Measurements from ENCODE around the gene CANT1.

DNA sequence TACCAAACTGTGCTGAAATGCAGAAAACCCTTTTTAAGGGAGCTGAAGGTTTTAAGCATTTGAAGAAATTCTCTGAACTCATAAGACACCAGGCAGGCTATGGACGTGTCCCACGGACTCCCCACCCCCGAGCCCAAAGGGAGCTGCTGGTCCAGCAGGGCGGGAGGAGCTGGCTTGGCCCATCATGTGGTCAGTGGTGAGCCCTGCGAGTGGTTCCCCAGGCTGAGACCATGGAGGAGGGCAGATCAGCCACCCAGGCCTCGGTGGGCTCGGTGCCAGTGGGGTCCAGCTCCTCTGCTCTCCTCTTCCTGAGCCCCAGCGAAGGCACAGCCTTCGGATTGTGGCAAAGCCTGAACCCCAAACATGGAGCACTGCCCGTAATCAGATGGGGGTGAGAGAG, 56.9 kb downstream of the CANT1 start:
- TF ChIP-seq CTCF (IDR thresholded peaks at IDR 0.05) (no peak), POLR2AphosphoS5 (IDR thresholded peaks at IDR 0.05) (no peak), POLR2A (IDR thresholded peaks at IDR 0.05) (no peak)
